Suppressor macrophage treated with lipopolysaccharide for 4 hours (primary cell): Measurements from ENCODE around the gene RND2.

ENCODE experiments used
- DNase-seq: peaks from one replicate; pipeline ENCODE4 v3.0.0-alpha.2; 2020

The RND2 gene

GRCh38 chr17:43079641-43080302, 54.7 kb downstream of the RND2 start:
- no peak for DNase-seq
